HepG2 (cell line): ENCODE results near the gene MARF1. TPM values are rescaled to one million over a fixed set of nuclear protein-coding genes. Genes with fewer than 3 reads are reported as not detected.
A peak's percentile ranks its signal among the peaks of the same experiment; 100 is the strongest.

Experiments used
- CCAR2 ChIP-seq: fragments of 200-400 bp; formaldehyde crosslinking; optimal IDR thresholded peaks from 2 replicates; pipeline ENCODE3; 2018; ENCODE audit warnings: low read depth, mild to moderate bottlenecking, low read length, moderate library complexity
- HBP1 ChIP-seq: IDR thresholded peaks from 2 replicates; pipeline ENCODE4 v1.6.1; 2016; ENCODE audit warnings: low read depth, control low read depth
- MAZ ChIP-seq, 2 experiments: sonication (generic) in 1 of 2; formaldehyde crosslinking in 1 of 2; IDR thresholded peaks; 2 replicates each; pipeline versions ENCODE4 v1.5.0 to v1.6.1; 2012 to 2020; ENCODE audit warnings: low read depth in 2 of 2, mild to moderate bottlenecking in 2 of 2, borderline replicate concordance in 1 of 2, improper control_type of control experiment in 1 of 2, low read length in 1 of 2, missing genetic modification reagents in 1 of 2, moderate library complexity in 1 of 2
- PATZ1 ChIP-seq: sonication (generic); formaldehyde crosslinking; IDR thresholded peaks from 2 replicates; pipeline ENCODE4 v1.4.0; 2020; ENCODE audit warnings: missing genetic modification reagents
- SNAI1 ChIP-seq: sonication (generic); formaldehyde crosslinking; IDR thresholded peaks from 2 replicates; pipeline ENCODE4 v1.5.0; 2020; ENCODE audit warnings: mild to moderate bottlenecking, missing genetic modification reagents, borderline replicate concordance
- SNAPC4 ChIP-seq: sonication (generic); formaldehyde crosslinking; IDR thresholded peaks from 2 replicates; pipeline ENCODE4 v1.4.0; 2020; ENCODE audit warnings: mild to moderate bottlenecking, missing genetic modification reagents
- TRIM24 ChIP-seq: sonication (generic); formaldehyde crosslinking; IDR thresholded peaks from 2 replicates; pipeline ENCODE4 v1.8.0; 2022; ENCODE audit warnings: mild to moderate bottlenecking, missing genetic modification reagents
- ZBTB3 ChIP-seq: sonication (generic); formaldehyde crosslinking; IDR thresholded peaks from 2 replicates; pipeline ENCODE4 v1.4.0; 2020; ENCODE audit warnings: low read depth, mild to moderate bottlenecking, moderate library complexity, missing genetic modification reagents, borderline replicate concordance
- ZBTB34 ChIP-seq: sonication (generic); formaldehyde crosslinking; IDR thresholded peaks from 2 replicates; pipeline ENCODE4 v1.8.0; 2022; ENCODE audit warnings: mild to moderate bottlenecking, missing genetic modification reagents
- ZNF34 ChIP-seq: sonication (generic); formaldehyde crosslinking; IDR thresholded peaks from 2 replicates; pipeline ENCODE4 v1.4.0; 2020; ENCODE audit warnings: mild to moderate bottlenecking, missing genetic modification reagents, borderline replicate concordance
- ZNF607 ChIP-seq: sonication (generic); formaldehyde crosslinking; IDR thresholded peaks from 2 replicates; pipeline ENCODE4 v1.5.1; 2020; ENCODE audit warnings: missing genetic modification reagents, mild to moderate bottlenecking, borderline replicate concordance
- ZNF777 ChIP-seq: sonication (generic); formaldehyde crosslinking; IDR thresholded peaks from 2 replicates; pipeline ENCODE4 v1.4.0; 2020; ENCODE audit warnings: missing genetic modification reagents
- ZSCAN5A ChIP-seq: sonication (generic); formaldehyde crosslinking; IDR thresholded peaks from 2 replicates; pipeline ENCODE4 v1.8.0; 2022; ENCODE audit warnings: mild to moderate bottlenecking, missing genetic modification reagents, borderline replicate concordance
- polyA plus RNA-seq, 8 experiments: library from polyadenylated mRNA; depleted of rRNA in 3 of 8; stranded (reverse) in 7 of 8; unstranded in 1 of 8; fragments of >200 nt; fragmentation: Illumina TruSeq in 4 of 8; extraction: Trizol in 4 of 8; gene quantifications; 2 replicates each; pipeline versions ENCODE4 v1.2.1 to v1.2.3, GENCODE V29; 2011 to 2016; ENCODE audit warnings: low read depth in 4 of 8, missing spikeins in 1 of 8, mixed read lengths in 1 of 8; ENCODE audit not compliant: insufficient read depth in 1 of 8
- total RNA-seq, 5 experiments: library from RNA; depleted of rRNA; stranded (reverse); fragments of >200 nt; fragmentation: Illumina TruSeq; extraction: Trizol; gene quantifications; 2 replicates each; pipeline ENCODE4 v1.2.3, GENCODE V29; 2016; ENCODE audit warnings: low read depth in 1 of 5

MARF1 gene
- total and polyA plus RNA-seq, 2 of the 13 experiments (the other 11 are each of a cell fraction or from before 2014, with no cell fraction given) = 8.7 to 20.7 TPM

- TF ChIP-seq SNAPC4 (CRISPR knock-in tag) (peak; percentile 15; the same call in 1 of the 2 replicates), ZBTB34 (CRISPR knock-in tag) (no peak), ZNF34 (CRISPR knock-in tag) (no peak), HBP1 (CRISPR knock-in tag) (0 out of 2 replicates have a peak, but pooled peaks have one; percentile 31), ZBTB3 (CRISPR knock-in tag) (0 out of 2 replicates have a peak, but pooled peaks have one; percentile 35), MAZ (IDR thresholded peaks at IDR 0.05; ENCODE audit: borderline replicate concordance, low read depth, low read length) (no peak), MAZ (CRISPR knock-in tag; IDR thresholded peaks at IDR 0.05; ENCODE audit: low read depth) (0 out of 2 replicates have a peak, but pooled peaks have one; percentile 6), PATZ1 (CRISPR knock-in tag) (no peak), CCAR2 (no peak), ZNF777 (peak; percentile 12), ZNF607 (0 out of 2 replicates have a peak, but pooled peaks have one; percentile 6), ZSCAN5A (no peak), SNAI1 (CRISPR knock-in tag) (0 out of 2 replicates have a peak, but pooled peaks have one; percentile 13), TRIM24 (CRISPR knock-in tag) (no peak)
Observed at GRCh38 chr16:15641753-15642556, 999 bp downstream of the MARF1 start (continued).
